Activated CD4-positive, CD25-positive, alpha-beta regulatory T cell treated with anti-CD3 and anti-CD28 coated beads, Interleukin-2, amount 50 U/mL, for 16 hours (primary cell): Measurements from ENCODE around the gene SLAMF6.
"Not testable (repeated sequence)": the region's sequence is repeated elsewhere in the genome, so short reads cannot be mapped to it uniquely, and the experiment has no call there.

Source experiments
- DNase-seq: peaks from one replicate; pipeline ENCODE4 v3.0.0-alpha.2; 2020; ENCODE audit warnings: low read depth, low spot score

SLAMF6 gene

GRCh38 chr1:160504651-160505050 is 18.4 kb downstream of the SLAMF6 start:
- DNase-seq, result no peak

- no peak for DNase-seq
Measured at GRCh38 chr1:160503087-160503486, 20.0 kb downstream of the SLAMF6 start.

- DNase-seq, result no peak
Measured at GRCh38 chr1:160500321-160500990, 22.6 kb downstream of the SLAMF6 start.

- no peak for DNase-seq
Measured at GRCh38 chr1:160499631-160500030, 23.4 kb downstream of the SLAMF6 start.

GRCh38 chr1:160498301-160499065 is 24.6 kb downstream of the SLAMF6 start:
- DNase-seq, result not testable (repeated sequence)

- DNase-seq, result no peak
Measured at GRCh38 chr1:160496334-160496733, 26.7 kb downstream of the SLAMF6 start.

GRCh38 chr1:160494620-160495019 is 28.4 kb downstream of the SLAMF6 start:
- no peak for DNase-seq

GRCh38 chr1:160492617-160493016 is 30.4 kb downstream of the SLAMF6 start:
- DNase-seq, result no peak

- DNase-seq, result no peak
Measured at GRCh38 chr1:160491981-160492380, 31.1 kb downstream of the SLAMF6 start.

- no peak for DNase-seq
Measured at GRCh38 chr1:160491017-160491416, 32.0 kb downstream of the SLAMF6 start.

GRCh38 chr1:160489513-160490261 is 33.4 kb downstream of the SLAMF6 start:
- no peak for DNase-seq

- no peak for DNase-seq
Measured at GRCh38 chr1:160488347-160489058, 34.6 kb downstream of the SLAMF6 start.

GRCh38 chr1:160486453-160486852 is 36.6 kb downstream of the SLAMF6 start:
- no peak for DNase-seq

- no peak for DNase-seq
Measured at GRCh38 chr1:160483505-160484185, 39.4 kb downstream of the SLAMF6 start.

- DNase-seq, result no peak
Measured at GRCh38 chr1:160481979-160482596, 41.0 kb downstream of the SLAMF6 start.

- DNase-seq, result not testable (repeated sequence)
Measured at GRCh38 chr1:160480781-160481180, 42.3 kb downstream of the SLAMF6 start.

- not testable (repeated sequence) for DNase-seq
Measured at GRCh38 chr1:160479091-160479490, 44.0 kb downstream of the SLAMF6 start.

GRCh38 chr1:160474392-160475242 is 48.4 kb downstream of the SLAMF6 start:
- DNase-seq, result no peak

- no peak for DNase-seq
Measured at GRCh38 chr1:160472112-160472511, 50.9 kb downstream of the SLAMF6 start.

GRCh38 chr1:160471253-160471652 is 51.8 kb downstream of the SLAMF6 start:
- no peak for DNase-seq
